Measurements from ENCODE around the gene MIB1. TPM values are rescaled to one million over a fixed set of nuclear protein-coding genes. Genes with fewer than 3 reads are reported as not detected.

Gene MIB1
- total and polyA plus RNA-seq, 9 of the 15 experiments (the other 6 are each of a cell fraction or from before 2014, with no cell fraction given): 7.2 to 43.8 (median 23.2) TPM

- no peak for TF ChIP-seq ZNF507 (tag; conservative IDR thresholded peaks at IDR 0.05)
- TF ChIP-seq SLC30A9 (CRISPR knock-in tag; IDR thresholded peaks at IDR 0.05): no peak
- TF ChIP-seq RBM15 (IDR thresholded peaks at IDR 0.05; ENCODE audit: insufficient read depth, low read length): no peak
Observed at GRCh38 chr18:21853775-21854552, 113.4 kb downstream of the MIB1 start (continued).

DNA sequence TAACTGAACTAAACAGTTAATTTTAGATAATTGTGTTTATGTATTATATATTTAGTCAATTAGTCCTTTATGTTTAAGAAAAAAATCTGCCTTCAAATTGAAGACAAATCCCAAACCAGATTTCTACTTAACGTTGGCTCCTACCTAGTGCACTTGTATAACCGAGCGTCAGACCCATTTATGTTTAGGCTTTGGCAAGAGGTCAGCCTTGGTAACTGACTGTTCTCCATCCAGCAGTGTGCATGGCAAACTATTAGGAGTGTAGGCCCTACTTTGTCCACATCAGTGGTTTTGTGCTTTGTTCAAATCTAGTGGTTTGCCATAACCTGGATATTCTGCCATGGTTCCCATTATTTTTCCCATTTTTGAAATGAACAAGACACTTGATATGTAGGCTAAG, 114.8 kb downstream of the MIB1 start:
- no peak overlapping the region for H3K27ac ChIP-seq (ENCODE audit: extremely low read depth, low read depth, low read length)
- no peak overlapping the region for H3K4me2 ChIP-seq (ENCODE audit: insufficient read depth, low read length)
- DNase-seq (ENCODE audit: extremely low read depth in 1 of 4, low spot score in 3 of 4) (no peak), FAIRE-seq (no peak), ATAC-seq (no peak)
- H3K4me1 ChIP-seq (replicated peaks in 1 of 2; ENCODE audit: control insufficient read depth in 2 of 2, insufficient read depth in 2 of 2, low read length in 2 of 2): no peaks in the 10 kb centered on the region
- BruUV-seq (replicated peaks): no TSS peak
- POLR2A ChIA-PET: no interaction called here
- in situ Hi-C loops (cut with MboI): no loop called here
- no peaks in the 10 kb centered on the region for H3K27me3 ChIP-seq (ENCODE audit: control insufficient read depth in 2 of 2, insufficient read depth in 2 of 2, low read length in 2 of 2)
- peaks cover 42% of the 10 kb centered on the region; the same call in 2 of the 3 replicates for H3K36me3 ChIP-seq (ENCODE audit: control insufficient read depth, insufficient read depth, low read length)
- no peak overlapping the region for H3K9ac ChIP-seq (ENCODE audit: insufficient read depth in 1 of 2, low read depth in 2 of 2, low read length in 2 of 2)
- no peak overlapping the region for H3K4me3 ChIP-seq
- intact Hi-C loops (cut with micrococcal nuclease): loop anchor here (10.0 kb wide), 2 partner anchors 61 to 241 kb away; partner anchors contain the start of gene SNRPD1
- WGBS (ENCODE audit: insufficient coverage, low coverage, missing lambda C conversion rate): 96% methylated on average over 3 of the region's 3 CpGs
- no peaks in the 10 kb centered on the region for H3K9me1 ChIP-seq (ENCODE audit: control insufficient read depth, insufficient read depth, low read length)
- no peaks in the 10 kb centered on the region for H3K79me2 ChIP-seq (ENCODE audit: control insufficient read depth, insufficient read depth, low read length)
- CTCF ChIA-PET (ENCODE audit: low intra/inter-chr PET ratio): no interaction called here
- no peak overlapping the region for H2AFZ ChIP-seq (ENCODE audit: low read depth, low read length)
- no peaks in the 10 kb centered on the region for H3K9me3 ChIP-seq (replicated peaks; ENCODE audit: control insufficient read depth, insufficient read depth, low read depth, low read length)
- H4K20me1 ChIP-seq (replicated peaks; ENCODE audit: control insufficient read depth, insufficient read depth, low read length): no peaks in the 10 kb centered on the region
- no peak for TF ChIP-seq TFAM (CRISPR knock-in tag; conservative IDR thresholded peaks at IDR 0.05)
- TF ChIP-seq E2F1 (CRISPR knock-in tag; IDR thresholded peaks at IDR 0.05): no peak
- TF ChIP-seq, protein P1, sequence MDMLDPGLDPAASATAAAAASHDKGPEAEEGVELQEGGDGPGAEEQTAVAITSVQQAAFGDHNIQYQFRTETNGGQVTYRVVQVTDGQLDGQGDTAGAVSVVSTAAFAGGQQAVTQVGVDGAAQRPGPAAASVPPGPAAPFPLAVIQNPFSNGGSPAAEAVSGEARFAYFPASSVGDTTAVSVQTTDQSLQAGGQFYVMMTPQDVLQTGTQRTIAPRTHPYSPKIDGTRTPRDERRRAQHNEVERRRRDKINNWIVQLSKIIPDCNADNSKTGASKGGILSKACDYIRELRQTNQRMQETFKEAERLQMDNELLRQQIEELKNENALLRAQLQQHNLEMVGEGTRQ (CRISPR knock-in tag; IDR thresholded peaks at IDR 0.05): no peak
- no peak for TF ChIP-seq GTF2F1 (IDR thresholded peaks at IDR 0.05; ENCODE audit: low read depth, low read length)
- TF ChIP-seq ATF3 (IDR thresholded peaks at IDR 0.05): no peak
- TF ChIP-seq ATF3 (CRISPR knock-in tag; conservative IDR thresholded peaks at IDR 0.05): no peak
- TF ChIP-seq ZBTB17 (CRISPR knock-in tag; IDR thresholded peaks at IDR 0.05): no peak
- no peak for TF ChIP-seq SRSF1 (IDR thresholded peaks at IDR 0.05; ENCODE audit: low read depth, low read length)
- TF ChIP-seq IRF2 (CRISPR knock-in tag; IDR thresholded peaks at IDR 0.05): no peak
- no peak for TF ChIP-seq PML (IDR thresholded peaks at IDR 0.05; ENCODE audit: low read length)
- no peak for TF ChIP-seq SIRT6 (IDR thresholded peaks at IDR 0.05; ENCODE audit: low read depth, low read length)
- TF ChIP-seq ZNF436 (CRISPR knock-in tag; IDR thresholded peaks at IDR 0.05): no peak
- no peak for TF ChIP-seq POU5F1 (IDR thresholded peaks at IDR 0.05; ENCODE audit: borderline replicate concordance, low read depth, low read length, partially characterized antibody)
- no peak for TF ChIP-seq YY1 (IDR thresholded peaks at IDR 0.05; ENCODE audit: borderline replicate concordance in 1 of 3, control insufficient read depth in 1 of 3, extremely low read depth in 1 of 3, insufficient read depth in 3 of 3, insufficient read length in 1 of 3, insufficient replicate concordance in 2 of 3, low read depth in 1 of 3, low read length in 2 of 3)
- no peak for TF ChIP-seq ZNF717 (CRISPR knock-in tag; IDR thresholded peaks at IDR 0.05)
- no peak for TF ChIP-seq MTA1 (IDR thresholded peaks at IDR 0.05; ENCODE audit: borderline replicate concordance)
